A549 (cell line): ENCODE measurements around the gene DDN. TPM values are rescaled to one million over a fixed set of nuclear protein-coding genes. Genes with fewer than 3 reads are reported as not detected.

Experiments
- ATAC-seq, 2 experiments: fragments of 200-7000 bp in 1 of 2; fragments of >200 bp in 1 of 2; cut with Nextera tagmentation in 1 of 2; cut with Tn5 transposase in 1 of 2; 3 replicates each; pipeline versions ENCODE4 v1.8.0 to v1.9.1; 2018 to 2020; ENCODE audit warnings: mild to moderate bottlenecking in 1 of 2, moderate library complexity in 1 of 2
- CTCF ChIA-PET: fragments of 300-600 bp; sonication (Branson Sonifier 250); formaldehyde crosslinking; extraction: SDS; loops from one replicate; lab custom pipeline; 2021; ENCODE audit warnings: antibody characterized with exemption, inconsistent platforms; lab: Yijun Ruan, JAX
- POLR2A ChIA-PET: fragments of 350-600 bp; formaldehyde crosslinking; extraction: SDS; loops from one replicate; lab custom pipeline; 2021; ENCODE audit warnings: antibody characterized with exemption, inconsistent platforms; lab: Yijun Ruan, JAX
- DNase-seq, 2 experiments: peaks; one replicate each; pipeline versions ENCODE4 v3.0.0 to v3.0.0-alpha.2; 2011 to 2016; ENCODE audit warnings: low read depth in 1 of 2, low spot score in 1 of 2
- FAIRE-seq: peaks from 2 replicates; lab custom pipeline; 2011; peaks lifted over from hg19 to GRCh38; lab: Jason Lieb, UNC
- H3K27ac ChIP-seq, 2 experiments: fragments of >200 bp; sonication (Bioruptor Twin); formaldehyde crosslinking; 3 replicates each; pipeline ENCODE4 v1.5.1; 2016 to 2017
- H3K4me1 ChIP-seq: fragments of >200 bp; sonication (Bioruptor Twin); formaldehyde crosslinking; 3 replicates; pipeline ENCODE4 v1.6.1; 2016
- H3K4me2 ChIP-seq: fragments of >200 bp; sonication (Bioruptor Twin); formaldehyde crosslinking; 3 replicates; pipeline ENCODE4 v1.6.1; 2016
- H3K4me3 ChIP-seq: fragments of >200 bp; sonication (Bioruptor Twin); formaldehyde crosslinking; 3 replicates; pipeline ENCODE4 v1.5.1; 2016
- H3K9me3 ChIP-seq: fragments of >200 bp; sonication (Bioruptor Twin); formaldehyde crosslinking; 3 replicates; pipeline ENCODE4 v1.6.1; 2016
- CBX2 ChIP-seq: fragments of 200-600 bp; sonication (generic); IDR thresholded peaks from 2 replicates; pipeline ENCODE4 v1.6.1; 2016; ENCODE audit warnings: low read depth, mild to moderate bottlenecking, borderline replicate concordance
- CBX8 ChIP-seq: fragments of 200-600 bp; sonication (generic); IDR thresholded peaks from 2 replicates; pipeline ENCODE4 v1.6.1; 2016
- CEBPB ChIP-seq, 2 experiments: fragments of >200 bp in 1 of 2; sonication (Bioruptor Twin) in 1 of 2; formaldehyde crosslinking in 1 of 2; IDR thresholded peaks; 2 replicates each; pipeline ENCODE4 v1.6.1; 2012 to 2016
- CHD4 ChIP-seq: fragments of 200-600 bp; sonication (generic); IDR thresholded peaks from 2 replicates; pipeline ENCODE4 v1.6.1; 2016; ENCODE audit warnings: antibody characterized with exemption, mild to moderate bottlenecking, borderline replicate concordance
- CTCF ChIP-seq: fragments of >200 bp; sonication (Bioruptor Twin); formaldehyde crosslinking; IDR thresholded peaks from 3 replicates; pipeline ENCODE4 v1.5.1; 2016
- EHF ChIP-seq: fragments of 250-450 bp; sonication (Bioruptor Pico); IDR thresholded peaks from 2 replicates; pipeline ENCODE4 v1.5.0; 2020; ENCODE audit warnings: mild to moderate bottlenecking
- EP300 ChIP-seq, 2 experiments: fragments of >200 bp; sonication (Bioruptor Twin); formaldehyde crosslinking; IDR thresholded peaks; 2 replicates in 1 of 2; 3 replicates in 1 of 2; pipeline ENCODE4 v1.6.1; 2016 to 2017
- ESRRA ChIP-seq: fragments of 150-350 bp; IDR thresholded peaks from 2 replicates; pipeline ENCODE4 v1.6.1; 2014; ENCODE audit warnings: mild to moderate bottlenecking, low read length, borderline replicate concordance
- FOSL2 ChIP-seq, 2 experiments: fragments of 450-650 bp in 1 of 2; fragments of >200 bp in 1 of 2; sonication (Bioruptor Twin) in 1 of 2; formaldehyde crosslinking; IDR thresholded peaks; 2 replicates each; pipeline versions ENCODE4 v1.5.0 to v1.6.1; 2016 to 2020; ENCODE audit warnings: mild to moderate bottlenecking in 1 of 2, moderate library complexity in 1 of 2
- GATA3 ChIP-seq: IDR thresholded peaks from 2 replicates; pipeline ENCODE4 v1.6.1; 2012; ENCODE audit warnings: borderline replicate concordance
- HES2 ChIP-seq: fragments of >200 bp; sonication (Bioruptor Twin); formaldehyde crosslinking; IDR thresholded peaks from 2 replicates; pipeline ENCODE4 v1.6.1; 2016
- HOXA7 ChIP-seq: fragments of 250-450 bp; sonication (Bioruptor Pico); IDR thresholded peaks from 2 replicates; pipeline ENCODE4 v1.5.0; 2020; ENCODE audit warnings: mild to moderate bottlenecking, moderate library complexity
- HOXB5 ChIP-seq: fragments of 250-450 bp; sonication (Bioruptor Pico); IDR thresholded peaks from 2 replicates; pipeline ENCODE4 v1.5.0; 2020; ENCODE audit warnings: mild to moderate bottlenecking, moderate library complexity
- JUN ChIP-seq, 2 experiments: fragments of >200 bp; sonication (Bioruptor Twin); formaldehyde crosslinking; IDR thresholded peaks; 2 replicates in 1 of 2; 3 replicates in 1 of 2; pipeline ENCODE4 v1.6.1; 2016 to 2017
- JUNB ChIP-seq: fragments of >200 bp; sonication (Bioruptor Twin); formaldehyde crosslinking; IDR thresholded peaks from 2 replicates; pipeline ENCODE4 v1.6.1; 2016
- MAFK ChIP-seq: fragments of 450-650 bp; IDR thresholded peaks from 2 replicates; pipeline ENCODE4 v1.6.1; 2014; ENCODE audit not compliant: partially characterized antibody
- MAX ChIP-seq: IDR thresholded peaks from 2 replicates; pipeline ENCODE4 v1.6.1; 2012
- MAZ ChIP-seq: fragments of 150-350 bp; IDR thresholded peaks from 2 replicates; pipeline ENCODE4 v1.6.1; 2014; ENCODE audit warnings: antibody characterized with exemption, low read depth, low read length, borderline replicate concordance
- NPAS2 ChIP-seq: fragments of 250-450 bp; sonication (Bioruptor Pico); IDR thresholded peaks from 2 replicates; pipeline ENCODE4 v1.8.0; 2022; ENCODE audit warnings: mild to moderate bottlenecking, moderate library complexity, borderline replicate concordance
- POLR2AphosphoS2 ChIP-seq: conservative IDR thresholded peaks from 2 replicates; pipeline ENCODE4 v1.6.1; 2012; ENCODE audit warnings: low read length, improper control_type of control experiment, inconsistent platforms
- RARB ChIP-seq: fragments of 250-450 bp; sonication (Bioruptor Pico); IDR thresholded peaks from 2 replicates; pipeline ENCODE4 v1.8.0; 2021; ENCODE audit warnings: mild to moderate bottlenecking, moderate library complexity
- RCOR1 ChIP-seq: fragments of 150-350 bp; IDR thresholded peaks from 2 replicates; pipeline ENCODE4 v1.6.1; 2014; ENCODE audit warnings: antibody characterized with exemption, low read length, low read depth
- RFX5 ChIP-seq: fragments of 450-650 bp; IDR thresholded peaks from 2 replicates; pipeline ENCODE4 v1.7.1; 2014; ENCODE audit warnings: antibody characterized with exemption, mild to moderate bottlenecking, moderate library complexity
- RNF2 ChIP-seq: fragments of 200-600 bp; sonication (generic); IDR thresholded peaks from 2 replicates; pipeline ENCODE4 v1.6.1; 2016; ENCODE audit warnings: low read depth, mild to moderate bottlenecking, antibody characterized with exemption, moderate library complexity, borderline replicate concordance
- TFCP2L1 ChIP-seq: fragments of 250-450 bp; sonication (Bioruptor Pico); IDR thresholded peaks from 2 replicates; pipeline ENCODE4 v1.5.0; 2021; ENCODE audit warnings: mild to moderate bottlenecking
- USF2 ChIP-seq: fragments of 450-650 bp; IDR thresholded peaks from 2 replicates; pipeline ENCODE4 v1.6.1; 2014; ENCODE audit warnings: antibody characterized with exemption
- ZC3H11A ChIP-seq: fragments of 450-650 bp; IDR thresholded peaks from 2 replicates; pipeline ENCODE4 v1.6.1; 2014; ENCODE audit warnings: antibody characterized with exemption, mild to moderate bottlenecking
- ZNF302 ChIP-seq: fragments of 250-450 bp; sonication (Bioruptor Pico); IDR thresholded peaks from 2 replicates; pipeline ENCODE4 v1.9.0; 2021; ENCODE audit warnings: inconsistent platforms, mild to moderate bottlenecking, moderate library complexity
- WGBS: methylation state at CpG from one replicate; pipeline ENCODE4 v1.1.6; 2017; ENCODE audit errors: missing lambda C conversion rate; 5-methylcytosine and 5-hydroxymethylcytosine counted together
- polyA plus RNA-seq, 4 experiments: library from polyadenylated mRNA; depleted of rRNA in 3 of 4; stranded (reverse); fragments of >200 nt; fragmentation: RNase III in 1 of 4; extraction: RNeasy Plus Mini Kit Qiagen cat#74134 plus additional on column Dnase treatment in 1 of 4; gene quantifications; 2 replicates in 3 of 4; 3 replicates in 1 of 4; pipeline ENCODE4 v1.2.3, GENCODE V29; 2011 to 2017

The DDN gene
- polyA plus RNA-seq, 2 of the 4 experiments (the other 2 are of a cell fraction), result 0.12 to 0.50 TPM

- WGBS, result 36% methylated on average over 1 of the region's 1 CpG
- peak in 1 of 2 experiments; percentile 40 for DNase-seq
These were observed 15.4 kb upstream of the DDN start for GRCh38 chr12:49014547-49014946.

GRCh38 chr12:49013428-49013827 is 14.3 kb upstream of the DDN start:
- POLR2A ChIA-PET, result no interaction called here
- no peak overlapping the region for H3K4me2 ChIP-seq
- ATAC-seq (no peak), FAIRE-seq (no peak), DNase-seq (no peak)
- 86% methylated on average over 3 of the region's 3 CpGs for WGBS
- no peaks in the 10 kb centered on the region for H3K9me3 ChIP-seq
- H3K4me3 ChIP-seq, result no peak overlapping the region
- peaks cover 22% of the 10 kb centered on the region for H3K4me1 ChIP-seq
- no peak overlapping the region for H3K27ac ChIP-seq
- TF ChIP-seq RCOR1 (no peak), EP300 (IDR thresholded peaks at IDR 0.05) (no peak), POLR2AphosphoS2 (no peak), TFCP2L1 (no peak), HES2 (no peak), HOXA7 (CRISPR knock-in tag) (no peak), HOXB5 (CRISPR knock-in tag) (no peak), RARB (no peak), FOSL2 (IDR thresholded peaks at IDR 0.05) (no peak), FOSL2 (CRISPR knock-in tag; IDR thresholded peaks at IDR 0.05) (no peak), CHD4 (no peak), GATA3 (no peak), JUN (IDR thresholded peaks at IDR 0.05) (no peak), ZC3H11A (no peak), MAFK (no peak), CEBPB (IDR thresholded peaks at IDR 0.05) (no peak), RFX5 (no peak), ZNF302 (CRISPR knock-in tag) (no peak)
- CTCF ChIA-PET, result interaction anchor here (1.0 to 77.5 kb wide), 5 partner anchors 10 to 334 kb away, joined by 4 to 2584 read pairs (median 68); partner anchors contain the start of genes ARF3, DDN, FKBP11 and WNT1

More at GRCh38 chr12:49014547-49014946, 15.4 kb upstream of the DDN start:
- H3K4me3 ChIP-seq, result no peak overlapping the region
- FAIRE-seq, result no peak
- POLR2A ChIA-PET, result no interaction called here
- TF ChIP-seq NPAS2 (CRISPR knock-in tag) (no peak), CTCF (0 out of 3 replicates have a peak, but pooled peaks have one; percentile 15)
- TF ChIP-seq, all 56 proteins: peak for 1
- no peak overlapping the region for H3K27ac ChIP-seq
- ATAC-seq, result no peak
- H3K4me2 ChIP-seq, result no peak overlapping the region
- peaks cover 16% of the 10 kb centered on the region for H3K4me1 ChIP-seq
- CTCF ChIA-PET, result interaction anchor here (1.2 to 77.5 kb wide), 5 partner anchors 11 to 60 kb away, joined by 3 to 2584 read pairs (median 68); partner anchors contain the start of genes ARF3, DDN, FKBP11 and WNT1
- H3K9me3 ChIP-seq, result no peaks in the 10 kb centered on the region

GRCh38 chr12:49012739-49013138 is 13.6 kb upstream of the DDN start:
- FAIRE-seq (no peak), ATAC-seq (no peak), DNase-seq (no peak)
- POLR2A ChIA-PET, result no interaction called here
- TF ChIP-seq CBX8 (no peak), RARB (no peak), JUNB (no peak), RNF2 (no peak), ZNF302 (CRISPR knock-in tag) (no peak), EHF (CRISPR knock-in tag) (no peak), TFCP2L1 (no peak), CBX2 (no peak), MAX (no peak), ESRRA (no peak), HES2 (no peak), USF2 (no peak), MAZ (no peak)
- CTCF ChIA-PET, result interaction anchor here (1.0 to 77.5 kb wide), 5 partner anchors 9 to 335 kb away, joined by 4 to 2584 read pairs (median 68); partner anchors contain the start of genes ARF3, DDN, FKBP11 and WNT1
- Histone ChIP-seq H3K4me2 (no peak overlapping the region), H3K27ac (no peak overlapping the region), H3K4me1 (peaks cover 23% of the 10 kb centered on the region), H3K9me3 (no peaks in the 10 kb centered on the region), H3K4me3 (no peak overlapping the region)
